Measurements from ENCODE around the gene SLX9.
A peak's percentile ranks its signal among the peaks of the same experiment; 100 is the strongest.

The SLX9 gene

DNA sequence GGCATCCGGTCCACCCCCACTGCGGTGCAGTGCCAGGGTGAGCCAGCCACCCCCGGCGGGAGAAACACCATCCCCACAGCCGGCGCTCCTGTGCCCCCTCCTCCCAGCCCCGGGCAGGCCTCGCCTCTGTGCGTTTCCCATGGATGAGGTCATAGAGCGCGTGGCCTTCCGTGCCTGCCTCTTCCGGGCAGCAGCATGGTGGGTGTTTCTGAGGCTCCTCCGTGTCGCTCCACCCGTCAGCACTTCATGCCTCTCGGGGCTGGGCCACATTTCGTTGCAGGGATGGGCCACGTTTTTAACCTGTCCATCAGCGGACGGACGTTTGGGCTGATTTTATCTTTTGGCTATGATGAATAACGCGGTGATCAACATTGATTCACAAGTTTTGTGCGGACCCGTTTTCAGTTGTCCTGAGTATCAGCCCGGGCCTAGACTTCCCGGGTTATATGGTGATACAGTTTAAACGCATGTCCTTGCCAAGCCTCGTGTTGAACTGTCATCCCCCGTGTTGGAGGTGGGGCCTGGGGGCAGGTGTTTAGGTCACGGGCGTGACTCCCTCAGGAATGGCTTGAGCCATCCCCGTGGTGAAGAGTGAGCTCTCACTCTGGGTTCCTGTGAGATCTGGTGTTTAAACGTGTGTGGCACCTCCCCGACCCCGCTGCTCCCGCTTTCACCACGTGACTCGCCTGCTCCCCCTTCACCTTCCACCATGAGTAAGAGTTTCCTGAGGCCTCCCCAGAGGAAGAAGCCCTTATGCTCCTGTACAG, 64.8 kb downstream of the SLX9 start:
- no peak for DNase-seq

DNA sequence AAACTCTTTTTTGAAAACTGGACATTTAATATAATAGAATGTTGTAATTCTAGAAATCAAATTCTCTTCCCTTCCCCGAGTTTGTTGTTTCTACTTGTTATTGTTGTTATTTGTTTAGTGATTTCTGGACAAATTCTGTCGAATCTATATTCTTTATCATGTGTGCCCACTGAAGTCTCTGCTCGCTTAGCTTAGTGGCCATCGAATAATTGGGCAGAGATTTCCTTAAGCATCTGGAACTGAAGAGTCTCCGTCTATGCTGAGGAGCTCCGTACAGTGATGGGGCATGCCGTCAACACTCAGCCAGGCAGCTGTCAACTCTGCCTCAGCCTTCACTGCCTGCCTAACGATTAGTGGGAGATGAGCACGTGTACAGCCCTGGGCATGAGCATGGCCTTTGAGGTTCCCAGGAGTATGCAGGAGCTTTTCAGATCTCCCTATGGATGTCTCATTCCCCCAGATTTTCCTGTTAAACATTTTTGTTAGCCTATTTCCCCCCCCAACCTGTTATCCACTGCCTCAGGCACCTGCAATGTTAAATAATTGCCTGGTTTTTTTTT, 66.8 kb downstream of the SLX9 start:
- DNase-seq, result no peak

DNA sequence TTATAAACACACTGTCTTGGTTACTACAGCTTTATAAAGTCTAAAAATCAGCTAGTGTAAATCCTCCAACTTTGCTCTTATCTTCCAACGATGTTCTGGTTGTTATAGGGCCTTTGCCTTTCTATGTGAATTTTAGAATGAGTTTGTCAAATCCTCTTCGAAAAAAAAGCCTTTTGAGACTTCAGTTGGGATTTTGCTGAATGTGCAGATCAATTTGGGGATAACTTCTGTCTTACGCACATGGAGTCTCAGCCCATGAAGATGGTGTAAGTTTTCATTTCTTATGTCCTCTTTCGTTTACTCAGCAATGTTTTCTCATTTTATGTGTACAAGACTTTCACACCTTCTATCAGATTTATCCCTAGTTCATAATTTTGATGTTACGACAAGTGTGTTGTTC, 69.8 kb downstream of the SLX9 start:
- DNase-seq, result no peak

DNA sequence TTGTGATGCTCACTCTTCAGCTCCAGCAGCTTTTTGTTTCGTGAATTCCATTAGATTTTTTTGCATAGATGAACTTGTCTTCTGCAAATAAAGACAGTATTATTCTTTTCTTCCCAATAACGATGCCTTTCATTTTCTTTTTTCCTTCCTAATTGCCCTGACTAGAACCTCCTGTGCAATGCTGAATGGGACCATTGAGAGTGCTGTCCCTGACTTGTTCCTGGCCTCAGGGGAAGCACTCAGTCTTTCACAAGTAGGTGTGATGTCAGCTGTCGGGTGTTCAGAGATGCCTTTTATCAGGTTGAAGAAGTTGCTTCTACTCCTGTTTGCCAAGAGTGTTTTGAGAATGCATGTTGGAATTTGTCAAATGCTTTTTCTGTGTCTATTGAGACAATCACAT, 70.3 kb downstream of the SLX9 start:
- DNase-seq, result no peak

DNA sequence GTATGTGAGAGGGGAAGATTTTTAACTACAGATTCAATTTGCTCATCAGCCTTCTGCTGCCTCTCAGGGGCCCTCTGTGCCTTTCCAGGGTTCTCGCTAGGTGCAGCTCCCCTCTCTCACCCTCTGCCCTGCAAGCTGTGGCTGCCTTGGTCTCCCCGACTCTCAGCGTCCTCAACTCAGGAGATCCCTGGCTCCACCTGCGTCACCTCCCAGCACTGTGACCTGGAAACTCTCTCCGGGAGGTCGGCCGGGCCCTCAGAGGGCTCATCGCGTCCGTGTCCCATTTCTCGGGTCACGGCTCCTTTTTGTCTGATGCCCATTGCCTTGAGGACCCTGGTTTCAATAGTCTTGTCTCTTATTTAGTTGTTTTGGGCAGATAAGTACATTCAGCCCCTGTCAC, 71.0 kb downstream of the SLX9 start:
- no peak for DNase-seq

DNA sequence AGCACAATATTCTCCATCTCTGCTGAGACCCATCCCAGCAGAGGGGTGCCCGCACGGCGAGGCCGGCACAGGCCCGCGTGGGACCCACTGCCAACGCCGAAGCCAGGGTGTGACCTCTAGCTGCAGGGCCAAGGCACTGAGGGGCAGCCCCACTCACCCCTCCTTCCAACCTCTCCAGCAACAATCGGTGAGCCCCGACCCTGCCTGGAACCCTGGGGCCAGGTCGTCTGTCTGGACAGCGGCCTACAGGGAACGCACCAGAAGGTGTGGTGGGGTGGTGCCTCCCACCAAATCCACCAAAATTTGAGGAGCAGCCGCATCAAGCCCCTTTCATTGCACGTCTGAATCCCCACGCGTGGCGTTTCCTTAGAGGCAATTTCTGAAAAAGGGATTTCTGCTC, 71.6 kb downstream of the SLX9 start:
- no peak for DNase-seq

DNA sequence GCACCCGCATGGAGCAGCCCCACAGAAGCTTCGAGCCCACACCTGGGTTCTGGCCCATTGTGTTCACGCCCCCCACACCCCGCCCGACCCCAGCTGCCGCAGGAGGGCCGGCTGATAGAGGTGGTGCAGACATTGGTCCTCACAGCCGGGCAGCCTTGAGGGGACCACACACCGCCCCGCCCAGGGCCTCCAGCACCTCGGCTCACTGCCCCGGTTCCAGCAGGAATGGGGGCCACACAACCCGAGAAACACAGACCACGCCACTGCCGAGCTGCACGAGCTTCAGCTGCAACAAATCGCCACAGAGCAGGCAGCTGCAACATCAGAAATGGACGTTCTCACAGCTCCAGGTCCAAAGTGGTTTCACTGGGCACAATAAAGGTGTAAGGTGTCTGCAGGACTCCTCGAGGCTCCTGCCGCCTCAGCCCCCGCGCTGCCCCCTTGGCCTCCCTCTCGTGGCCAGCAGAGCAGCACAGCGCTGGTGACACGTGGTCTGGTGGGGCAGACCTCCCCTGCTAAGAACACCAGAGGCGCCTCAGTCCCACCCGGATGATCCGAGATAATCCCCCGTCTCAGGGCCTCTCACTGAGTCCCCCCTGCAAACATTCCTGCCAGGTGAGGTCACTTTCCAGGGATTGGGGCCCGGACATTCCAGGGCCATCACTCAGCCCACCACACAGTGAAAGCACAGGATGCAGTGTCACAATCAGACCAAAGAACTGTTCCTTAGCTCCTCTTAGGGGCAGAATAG, 72.3 kb downstream of the SLX9 start:
- no peak for DNase-seq

DNA sequence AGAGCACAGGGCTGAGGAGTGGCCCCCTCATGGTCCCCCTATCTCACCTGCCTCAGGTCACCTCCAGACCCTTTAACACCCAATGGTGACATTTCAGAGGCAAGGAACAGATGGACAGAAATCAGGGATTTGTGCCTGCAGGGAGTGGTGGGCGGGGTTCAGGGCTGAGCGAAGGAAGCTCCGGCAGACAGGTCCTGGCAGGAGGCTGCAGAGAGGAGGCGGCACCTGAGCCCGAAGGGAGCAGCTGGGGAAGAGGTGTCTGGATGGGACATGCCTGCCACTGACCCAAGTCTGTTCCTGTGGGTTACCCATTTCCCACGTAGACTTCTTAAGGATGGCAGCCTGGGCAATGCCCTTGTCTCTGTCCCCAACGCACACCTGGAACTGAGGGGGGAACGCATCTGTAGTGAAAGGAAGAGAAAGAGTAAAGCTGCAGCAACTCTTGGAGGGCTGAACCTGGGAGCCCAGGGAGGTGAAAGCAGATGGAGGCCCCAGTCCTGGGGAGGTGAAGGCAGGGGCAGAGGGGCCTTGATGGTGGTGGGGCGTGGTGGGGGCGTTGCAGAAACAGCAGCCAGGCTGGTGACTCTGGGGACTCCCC, 72.9 kb downstream of the SLX9 start:
- DNase-seq, result no peak

DNA sequence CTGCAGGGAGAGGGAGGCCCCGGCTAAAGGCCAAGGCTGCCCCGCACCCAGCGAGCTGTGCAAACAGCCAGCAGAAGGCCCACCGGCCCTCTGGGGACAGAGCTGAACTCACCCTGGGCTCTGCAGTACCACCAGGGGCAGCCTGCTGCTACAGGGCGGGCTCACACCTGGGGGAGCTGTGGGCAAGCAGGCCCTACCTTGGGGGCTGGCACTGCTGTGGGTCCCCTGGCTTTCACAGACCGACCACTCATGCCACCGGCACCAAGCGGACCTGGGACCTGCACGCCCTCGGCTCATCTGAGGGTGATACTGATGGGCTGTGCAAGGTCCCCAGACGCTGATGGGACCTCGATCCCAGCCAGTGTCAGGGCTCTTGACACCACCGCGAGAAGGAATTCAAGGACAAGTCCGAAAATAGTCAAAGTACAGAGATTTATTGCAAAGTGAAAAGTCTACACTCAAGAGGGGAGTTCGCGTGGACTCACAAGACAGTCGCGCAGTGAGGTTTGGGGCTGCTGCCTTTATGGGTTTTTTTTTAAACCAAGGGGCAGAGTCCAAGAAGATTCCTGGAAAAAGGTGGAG, 73.5 kb downstream of the SLX9 start:
- DNase-seq, result no peak

DNA sequence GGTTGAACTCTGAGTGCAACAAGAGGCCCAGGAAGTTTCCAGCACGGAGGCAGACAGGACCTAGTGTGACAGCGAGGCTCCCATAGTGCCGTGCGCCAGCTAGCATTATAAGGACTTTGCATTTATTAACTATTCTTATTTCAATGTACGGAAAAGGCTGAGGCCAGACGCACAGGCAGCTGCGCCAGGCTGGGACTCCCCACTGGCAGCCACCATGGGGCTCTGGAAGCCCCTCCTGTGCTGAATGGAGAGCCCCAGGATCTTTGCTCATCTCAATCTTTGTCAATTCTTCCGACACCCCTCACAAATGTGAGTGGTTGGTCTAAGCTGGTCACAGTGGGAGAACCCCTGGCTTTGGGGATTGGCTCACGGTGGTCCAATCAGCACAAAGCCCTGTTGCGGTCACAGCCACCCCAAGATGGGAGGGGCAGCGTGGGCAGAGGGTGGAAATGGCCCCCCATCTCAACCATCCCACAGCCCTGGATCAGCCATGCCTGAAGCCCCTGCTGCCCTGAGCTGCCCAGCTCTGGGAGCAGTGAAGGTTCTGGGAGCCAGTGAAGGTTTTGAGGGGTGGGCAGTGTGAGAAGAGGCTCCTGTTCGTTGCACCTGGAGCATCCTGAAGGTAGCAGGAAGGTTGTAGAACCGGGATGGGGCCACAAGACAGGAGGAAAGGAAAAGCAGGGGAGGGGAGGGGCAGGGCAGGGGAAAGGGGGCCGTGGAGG, 75.1 kb downstream of the SLX9 start:
- no peak for DNase-seq

DNA sequence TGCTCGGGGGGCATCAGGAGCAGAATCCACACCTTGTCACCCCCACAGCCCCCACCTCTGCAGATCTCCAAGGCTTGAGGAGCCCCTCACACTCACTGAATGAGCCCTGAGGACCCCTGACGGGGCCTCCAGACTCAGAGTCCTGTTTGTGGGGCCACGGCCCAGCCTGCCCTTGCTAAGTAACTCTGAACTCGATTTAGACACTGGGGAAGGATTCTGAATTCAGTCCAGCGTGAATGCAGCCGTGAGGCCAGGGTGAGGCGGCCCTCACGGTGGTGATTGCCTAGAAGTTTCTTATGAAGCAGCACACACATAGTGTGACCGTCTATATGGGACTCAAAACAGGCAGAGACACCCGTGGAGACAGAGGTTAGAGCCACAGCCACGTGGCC, 75.6 kb downstream of the SLX9 start:
- DNase-seq, result no peak

DNA sequence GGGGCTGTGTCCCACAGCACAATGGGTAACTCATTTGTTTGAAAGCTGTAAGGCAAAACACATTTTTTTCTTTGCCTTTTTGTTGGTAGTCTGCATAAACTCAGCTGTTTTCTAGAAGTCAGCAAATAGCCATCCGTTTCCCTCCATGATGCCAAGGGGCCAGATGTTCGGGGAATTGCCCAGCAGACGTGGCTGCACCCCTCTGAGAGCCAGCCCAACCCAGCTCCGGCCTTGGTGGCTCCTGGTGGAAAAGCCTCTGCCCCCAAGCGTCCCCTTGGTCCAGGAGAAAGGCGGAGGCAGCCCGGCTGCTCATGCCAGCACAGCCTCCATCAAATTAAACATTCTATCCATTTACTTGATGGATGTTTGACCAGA, 76.2 kb downstream of the SLX9 start:
- DNase-seq, result no peak

DNA sequence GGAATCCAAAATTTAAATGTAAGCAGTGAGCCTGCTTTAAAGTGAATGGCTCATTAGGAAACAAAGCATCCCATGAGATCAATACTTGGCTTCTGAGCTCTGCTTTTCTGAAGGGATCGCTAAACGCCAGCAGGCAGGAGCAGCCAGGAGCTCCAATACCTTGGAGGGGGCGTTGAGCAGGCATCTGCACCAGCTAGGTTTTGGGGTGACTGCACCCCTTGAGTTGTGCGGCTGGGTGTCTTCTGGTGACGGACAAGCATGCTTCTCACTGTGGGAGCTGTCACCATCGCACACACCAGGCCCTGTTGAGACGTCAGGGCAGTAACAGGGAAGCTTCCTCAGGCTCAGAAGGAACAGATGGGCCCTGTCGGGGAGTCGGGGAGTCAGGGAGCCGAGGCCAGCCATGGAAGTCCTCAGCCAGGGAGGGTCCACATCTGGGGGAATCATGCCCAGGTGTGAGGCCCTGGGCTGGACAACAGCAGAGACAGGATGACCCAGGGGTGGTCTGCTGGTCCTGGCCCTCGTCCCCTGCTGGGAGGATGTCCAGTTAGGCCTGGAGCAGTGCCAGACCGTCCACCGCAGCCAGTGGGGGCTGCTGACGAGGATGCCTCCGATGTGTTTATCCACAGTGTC, 76.7 kb downstream of the SLX9 start:
- peak; percentile 15 for DNase-seq

DNA sequence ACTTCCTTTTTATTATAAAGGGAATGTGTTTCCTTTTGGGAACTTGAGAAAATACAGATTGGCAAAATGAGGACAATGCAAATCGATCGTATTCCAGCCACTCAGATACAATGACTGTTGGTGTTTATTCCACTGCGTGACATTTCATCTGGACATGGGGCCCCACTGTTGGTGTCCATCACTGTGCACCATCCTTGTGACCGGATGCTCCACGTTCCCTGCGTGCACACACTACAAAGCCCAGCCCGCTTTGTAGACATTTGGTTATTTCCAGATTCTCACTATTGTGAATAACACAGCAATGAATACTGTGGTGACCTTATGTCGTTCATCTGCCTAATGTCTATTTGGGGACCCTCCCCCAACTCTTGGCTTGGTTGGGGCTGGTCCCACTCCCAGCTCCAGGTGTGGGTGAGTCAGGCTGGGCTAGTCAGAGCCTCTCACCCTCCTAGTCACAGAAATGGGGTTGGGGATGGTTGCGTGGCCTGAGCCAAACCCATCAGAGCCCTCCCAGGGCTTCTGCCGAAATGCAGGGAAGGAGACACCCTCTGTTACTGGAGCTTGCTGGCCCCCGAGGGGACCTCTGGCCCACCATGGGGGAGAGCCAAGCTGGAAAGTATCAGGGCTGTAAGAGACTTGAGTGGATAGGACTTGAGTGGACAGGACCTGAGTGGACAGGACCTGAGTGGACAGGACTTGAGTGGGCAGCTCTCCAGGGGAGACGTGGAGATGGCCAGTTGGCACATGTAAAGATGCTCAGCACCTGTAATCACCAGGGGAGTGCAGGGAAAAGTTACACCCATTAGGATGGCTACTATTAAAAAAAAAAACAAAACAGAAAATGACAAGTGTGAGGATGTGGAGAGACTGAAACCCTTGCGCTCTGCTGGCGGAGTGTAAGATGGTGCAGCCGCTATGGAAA, 77.5 kb downstream of the SLX9 start:
- no peak for DNase-seq

DNA sequence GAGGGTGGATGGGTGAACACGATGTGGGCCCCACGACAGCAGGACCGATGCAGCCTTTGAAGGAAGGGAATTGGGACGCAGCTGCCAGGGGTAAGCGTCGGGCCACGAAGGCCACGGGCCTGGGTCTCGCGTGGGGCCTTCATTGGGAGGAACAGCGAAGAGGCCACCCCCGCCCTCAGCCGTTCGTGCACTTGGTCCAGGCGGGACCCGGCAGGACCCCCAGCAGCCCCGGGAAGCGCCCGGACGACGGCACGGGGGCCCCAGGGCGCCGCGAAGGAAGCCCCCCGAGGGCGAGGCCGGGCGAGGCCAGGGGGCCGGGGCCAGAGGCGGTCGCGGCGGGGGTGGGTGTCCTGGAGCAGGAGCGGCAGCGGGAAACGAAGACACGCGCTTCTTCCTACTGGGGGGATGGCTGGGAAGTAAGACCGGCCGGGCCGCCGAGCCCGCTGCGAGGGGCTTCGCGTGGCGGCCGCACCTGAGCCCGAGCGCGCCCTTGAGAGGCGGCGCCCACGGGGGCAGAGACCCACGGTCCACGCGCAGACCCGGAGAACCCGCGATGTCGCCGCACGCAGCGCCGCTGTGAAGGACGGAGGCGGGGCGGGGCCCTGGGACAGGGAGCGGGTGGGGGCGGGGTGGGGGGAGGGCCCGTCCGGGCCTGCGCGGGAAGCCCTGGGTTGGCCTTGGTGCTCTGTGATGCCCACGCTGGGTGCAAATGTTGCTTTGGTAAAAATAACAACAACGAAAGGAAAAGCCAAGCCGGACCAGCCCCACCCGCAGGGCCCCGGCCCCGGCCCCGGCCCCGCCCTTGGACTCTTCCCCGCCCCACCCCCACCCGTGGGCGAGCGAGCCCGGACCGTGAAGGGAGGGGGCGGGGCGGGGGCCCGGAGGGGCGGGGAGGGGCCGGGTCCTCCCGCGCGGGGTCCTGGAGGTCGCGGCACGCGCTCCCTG, 78.6 kb downstream of the SLX9 start:
- no peak for DNase-seq

DNA sequence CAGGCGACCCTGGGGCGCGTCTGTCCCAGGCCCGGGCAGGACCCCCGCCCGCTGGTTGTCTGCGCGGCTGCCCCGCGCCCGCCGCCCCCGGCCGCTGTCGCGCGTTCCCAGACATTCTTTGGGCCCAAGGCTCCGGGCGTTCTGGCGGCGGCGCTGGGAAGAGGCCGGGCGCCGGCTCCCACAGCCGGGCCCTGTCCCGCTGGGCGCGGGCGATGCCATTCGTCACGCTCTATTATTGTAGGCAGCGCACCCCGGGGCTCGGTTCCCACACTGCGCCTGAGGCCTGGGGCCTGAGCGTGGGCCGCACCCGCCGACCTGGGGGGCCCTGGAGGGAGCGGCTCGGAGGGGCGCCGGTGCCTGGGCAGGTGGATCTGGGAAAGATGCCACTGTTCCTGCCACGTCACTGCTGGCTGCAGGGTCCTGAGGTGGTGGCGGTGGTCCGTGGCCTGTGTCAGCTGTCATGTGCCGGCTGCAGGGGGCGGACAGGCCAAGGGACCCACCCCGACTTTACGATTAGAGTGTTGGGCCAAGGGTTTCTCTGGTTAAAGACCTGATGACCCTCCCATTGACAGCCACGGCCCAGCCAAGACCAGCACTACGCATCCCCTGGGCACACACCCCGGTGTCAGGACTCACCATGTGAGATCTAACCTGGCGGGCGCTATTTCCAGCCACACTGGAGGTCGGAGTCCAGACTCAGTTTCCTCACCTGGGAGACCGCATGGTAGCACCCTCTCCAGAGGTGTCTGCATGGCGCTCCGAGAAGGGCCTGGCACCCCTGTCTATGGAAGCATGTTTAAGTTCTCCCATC, 79.5 kb downstream of the SLX9 start:
- DNase-seq, result no peak

DNA sequence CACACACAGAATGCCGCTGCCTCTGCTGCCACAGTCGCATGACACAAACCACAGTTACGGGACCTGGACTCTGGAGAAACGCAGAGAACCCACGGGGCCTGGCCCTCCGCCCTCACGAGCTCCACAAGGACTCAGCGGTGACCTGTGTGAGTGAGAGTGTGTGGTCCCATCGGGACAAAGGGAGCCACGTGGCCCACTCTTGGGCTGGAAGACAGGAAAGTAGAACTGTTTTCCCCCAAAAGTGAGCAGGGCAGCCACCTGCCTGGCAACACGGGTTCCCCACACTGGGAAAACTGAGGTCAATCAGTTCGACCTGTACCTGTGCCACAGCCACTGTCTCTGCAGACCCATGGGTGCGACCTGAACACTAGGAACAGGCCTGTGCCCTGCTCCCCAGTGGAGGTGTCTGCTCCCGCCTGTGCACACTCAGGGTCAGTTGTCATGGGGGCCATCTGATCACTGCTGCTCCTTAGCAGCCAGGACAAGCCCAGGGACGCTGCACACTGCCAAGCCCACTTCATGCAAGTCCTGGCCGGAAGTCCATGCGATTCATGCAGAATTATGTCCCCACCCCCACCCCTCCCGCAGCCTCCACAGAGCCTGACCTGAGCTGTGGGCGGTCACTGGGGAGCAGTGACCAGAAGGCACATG, 80.2 kb downstream of the SLX9 start:
- DNase-seq, result no peak

DNA sequence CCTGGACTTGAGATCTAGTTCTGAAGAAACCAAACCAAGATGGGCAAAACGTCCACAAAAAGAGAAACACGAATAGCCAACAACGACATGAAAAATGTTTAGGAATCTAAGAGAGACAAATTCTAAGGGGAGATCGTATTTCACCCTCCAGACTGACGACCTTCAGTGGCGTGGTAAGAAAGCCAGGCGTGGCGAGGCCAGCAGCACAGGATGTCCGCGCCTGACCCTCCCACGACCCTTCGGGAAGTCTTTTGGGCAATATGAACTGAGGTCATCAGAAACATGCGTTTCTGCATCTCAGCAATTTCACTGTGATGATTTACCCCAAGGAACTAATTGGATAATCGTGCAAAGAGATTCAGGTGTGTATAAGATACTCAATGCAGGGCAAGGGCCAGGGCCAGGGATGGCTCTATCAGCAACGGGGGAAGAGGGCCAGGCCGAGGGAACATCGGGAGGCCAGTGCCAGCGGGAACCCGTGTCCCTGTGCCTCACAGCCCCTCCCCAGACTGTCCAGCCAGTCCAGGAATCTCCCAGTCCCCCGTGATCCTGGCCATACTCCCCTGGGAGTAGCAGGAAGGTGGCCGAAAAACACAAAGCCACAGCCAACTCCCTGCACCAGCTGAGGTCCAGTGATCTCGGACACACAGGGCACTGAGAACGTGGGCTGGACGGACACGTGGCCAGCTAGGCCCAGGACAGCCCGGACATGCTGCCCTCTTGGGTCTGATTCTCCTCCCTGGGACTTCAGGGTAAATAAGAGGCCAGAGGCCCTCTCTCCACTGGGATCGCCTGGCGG, 81.0 kb downstream of the SLX9 start:
- no peak for DNase-seq
